GM18909 (cell line): Measurements from ENCODE around the gene C11orf21.
"Not testable (repeated sequence)": the region's sequence is repeated elsewhere in the genome, so short reads cannot be mapped to it uniquely, and the experiment has no call there.

Experiments
- ATAC-seq: cut with Tn5 transposase; IDR thresholded peaks from one replicate; pipeline ENCODE4 v1.9.1; 2021; ENCODE audit warnings: mild to moderate bottlenecking; ENCODE audit not compliant: unreplicated experiment, poor library complexity

Gene C11orf21

DNA sequence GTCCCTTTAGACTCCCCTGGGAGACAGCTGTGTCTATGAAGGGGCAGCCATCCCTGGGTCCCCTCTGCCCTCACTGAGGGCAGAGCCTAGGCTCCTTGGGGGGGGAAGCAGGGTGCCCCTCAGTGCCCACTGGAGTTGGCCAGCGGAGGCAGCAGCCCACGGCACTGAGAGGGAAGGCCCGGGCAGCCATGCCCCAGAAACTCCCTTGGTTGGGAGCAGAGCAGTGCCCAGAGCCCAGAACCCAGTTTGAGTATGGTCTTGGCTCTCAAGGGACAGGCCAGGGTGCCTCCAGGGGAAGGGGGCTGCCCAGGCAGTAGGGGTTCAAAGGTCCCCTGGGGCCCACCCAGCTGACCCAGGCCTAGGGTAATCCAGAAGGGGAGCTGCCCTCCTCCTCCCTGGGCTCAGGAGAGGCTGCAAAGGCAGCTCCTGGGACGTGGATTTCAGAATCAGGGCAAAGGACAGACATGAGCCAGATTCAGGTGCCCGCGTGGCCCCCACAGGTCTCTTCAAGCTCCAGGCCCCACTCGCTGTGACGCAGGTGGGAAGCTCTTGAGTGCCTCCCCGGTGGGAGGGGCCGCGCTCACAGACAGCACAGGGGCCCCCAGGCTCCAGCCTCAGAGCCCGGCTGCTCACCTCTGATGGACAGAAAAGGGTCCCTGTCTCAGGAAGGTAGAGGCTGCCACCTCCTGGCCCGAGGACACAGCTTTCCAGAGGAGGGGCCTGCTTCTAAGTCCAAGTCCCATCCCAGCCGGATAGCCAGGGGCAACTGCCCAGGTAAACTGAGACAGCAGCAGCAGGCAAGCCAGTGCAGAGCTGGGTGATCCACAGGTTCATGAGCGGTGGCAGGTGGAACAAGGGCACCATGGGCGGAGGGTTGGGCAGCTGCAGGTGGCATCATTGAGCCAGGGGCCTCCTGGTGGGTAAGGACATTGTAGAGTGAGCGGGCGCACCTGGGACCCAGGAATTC is 2.6 kb downstream of the C11orf21 start:
- ATAC-seq, result no peak

DNA sequence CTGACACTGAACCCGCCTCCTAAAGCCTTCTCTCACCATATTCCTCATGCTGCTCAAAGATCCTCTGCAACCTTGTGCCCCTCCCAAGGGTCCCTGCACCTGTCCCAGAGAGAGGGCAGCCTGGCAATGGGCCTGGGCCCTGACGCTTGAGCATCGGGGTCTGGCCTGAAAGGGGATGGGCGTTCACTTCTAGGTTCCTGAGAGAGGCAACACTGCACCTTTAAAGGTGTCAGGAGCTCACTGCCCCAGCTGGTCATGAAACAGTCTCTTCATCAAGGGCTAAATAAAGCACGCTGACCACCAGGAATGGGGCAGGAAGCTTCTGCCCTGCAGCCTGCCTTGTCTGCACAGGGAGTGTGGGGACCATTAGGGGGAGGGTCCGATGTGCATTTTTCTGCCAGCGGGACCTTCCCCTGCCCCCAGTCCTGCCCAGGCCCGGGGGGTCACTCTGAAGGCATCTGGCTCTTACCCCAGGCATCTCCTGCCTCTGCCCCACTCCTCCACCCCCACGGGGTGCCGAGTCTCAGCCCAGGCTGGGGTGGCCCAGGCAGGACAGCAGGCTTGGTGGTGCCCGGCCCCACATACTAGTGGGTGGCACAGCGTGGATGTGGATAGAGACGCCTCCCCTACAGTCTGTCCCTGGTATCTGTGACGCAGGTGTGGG is 3.5 kb downstream of the C11orf21 start:
- no peak for ATAC-seq

DNA sequence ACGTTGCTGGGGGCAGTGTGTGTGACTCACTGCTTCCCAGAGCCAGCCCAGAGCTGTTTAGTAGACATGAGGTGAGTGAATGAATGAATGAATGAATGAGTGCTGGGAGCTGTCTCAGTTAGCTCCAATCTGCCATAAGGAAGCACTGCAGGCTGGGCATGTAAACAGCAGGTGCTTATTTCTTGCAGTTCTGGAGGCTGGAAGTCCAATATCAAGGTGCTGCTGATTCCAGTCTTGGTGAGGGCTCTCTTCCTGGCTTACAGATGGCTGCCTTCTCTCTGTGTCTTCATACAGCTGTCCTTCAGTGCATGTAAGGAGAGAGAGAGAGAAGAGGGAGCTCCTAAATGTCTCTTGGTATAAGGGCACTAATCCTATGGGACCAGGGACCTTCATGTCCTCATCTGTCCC is 4.1 kb downstream of the C11orf21 start:
- no peak for ATAC-seq

DNA sequence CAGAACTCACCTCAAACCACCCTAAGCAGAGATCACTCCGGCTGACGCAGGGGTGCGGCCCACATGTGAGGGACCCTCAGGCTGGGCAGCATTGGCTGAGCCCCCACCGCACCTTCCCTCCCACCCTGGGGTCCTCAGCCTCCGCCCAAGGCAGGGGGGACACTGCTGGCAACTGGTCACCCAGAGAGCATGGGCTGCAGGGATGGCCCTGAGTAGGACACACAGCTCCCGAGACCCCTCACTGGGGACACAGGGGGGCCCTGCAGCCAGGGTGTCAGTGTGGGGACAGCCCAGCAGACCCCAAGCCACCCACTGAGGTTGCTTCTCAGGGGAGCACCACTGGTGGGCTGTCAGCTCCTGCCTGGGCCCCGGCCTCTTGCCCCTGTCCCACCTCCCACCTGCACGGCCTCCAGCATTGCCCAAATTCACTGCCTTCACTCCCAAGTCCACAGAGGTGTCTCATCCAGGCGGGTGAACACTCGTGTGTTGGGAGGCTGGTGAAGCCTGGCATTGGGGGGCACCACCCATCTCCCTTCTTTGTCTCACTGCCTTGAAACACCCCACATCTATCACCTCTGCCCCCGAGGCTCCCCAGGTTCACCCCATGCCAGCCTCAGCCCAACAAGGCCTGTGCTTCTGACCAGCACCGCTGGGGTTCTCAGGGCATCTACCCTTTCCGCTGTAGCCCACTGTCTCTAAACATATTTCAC is 4.7 kb downstream of the C11orf21 start:
- ATAC-seq, result no peak

DNA sequence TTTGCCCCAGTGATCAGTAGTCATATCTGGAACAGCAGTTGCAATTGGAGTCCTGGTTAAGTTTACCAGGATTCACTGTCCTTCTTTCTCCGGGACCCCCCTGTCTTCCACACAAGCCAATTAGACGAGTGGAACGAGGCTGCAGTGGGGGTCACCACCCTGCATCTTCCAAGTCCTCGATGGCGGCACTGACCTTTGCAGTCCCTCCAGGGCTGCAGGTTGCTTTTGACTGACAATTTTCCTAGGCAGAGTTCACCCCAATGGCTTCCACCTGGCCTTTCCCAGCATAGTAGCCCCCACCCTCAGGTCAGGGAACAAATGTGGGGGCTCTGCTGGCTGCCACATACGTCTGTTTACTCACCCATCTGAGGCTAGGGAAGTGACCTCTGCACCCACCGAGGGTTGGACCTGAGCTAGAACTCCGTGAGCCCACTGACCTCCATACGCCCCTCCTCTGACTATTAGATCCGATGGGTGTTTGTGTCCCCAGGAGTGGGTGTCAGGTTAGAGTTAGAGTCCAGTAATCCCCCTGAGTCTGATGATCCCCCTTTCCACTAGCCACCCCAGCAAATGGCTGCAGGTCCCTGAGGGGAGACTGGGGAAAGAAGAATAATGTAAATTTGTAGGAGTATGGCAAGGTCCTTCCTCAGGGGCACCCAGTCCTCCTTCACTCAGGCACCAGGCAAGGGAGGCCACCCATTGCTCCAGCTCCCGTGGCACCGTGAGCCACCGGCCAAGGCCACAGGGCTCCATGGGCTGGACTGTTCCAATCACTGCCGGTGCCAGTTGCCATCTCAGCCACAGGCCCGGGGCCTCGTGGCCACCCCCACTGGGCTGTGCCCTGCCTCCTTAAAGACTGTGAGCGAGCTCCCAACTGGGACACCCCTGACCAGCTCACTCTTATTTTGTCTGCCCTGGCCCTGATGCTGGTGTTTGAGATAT is 5.5 kb downstream of the C11orf21 start:
- ATAC-seq, result no peak

DNA sequence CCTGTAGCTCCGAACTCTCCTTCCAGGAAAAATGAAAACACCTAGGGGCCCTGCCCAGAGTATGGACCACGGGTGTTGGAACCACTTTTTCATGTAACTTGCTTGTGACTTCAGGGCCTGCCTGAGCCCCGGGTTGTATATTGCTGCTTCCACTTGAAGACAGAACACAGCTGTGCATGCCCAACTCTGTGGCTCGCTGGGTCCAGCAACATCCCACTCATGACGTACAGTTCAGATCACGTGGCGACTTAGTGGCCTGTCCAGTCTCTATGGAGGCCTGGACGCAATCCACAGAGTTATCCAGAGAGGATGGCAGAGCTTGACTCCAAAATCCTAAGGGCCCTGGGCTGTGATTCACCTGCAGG is 6.8 kb downstream of the C11orf21 start:
- no peak for ATAC-seq

DNA sequence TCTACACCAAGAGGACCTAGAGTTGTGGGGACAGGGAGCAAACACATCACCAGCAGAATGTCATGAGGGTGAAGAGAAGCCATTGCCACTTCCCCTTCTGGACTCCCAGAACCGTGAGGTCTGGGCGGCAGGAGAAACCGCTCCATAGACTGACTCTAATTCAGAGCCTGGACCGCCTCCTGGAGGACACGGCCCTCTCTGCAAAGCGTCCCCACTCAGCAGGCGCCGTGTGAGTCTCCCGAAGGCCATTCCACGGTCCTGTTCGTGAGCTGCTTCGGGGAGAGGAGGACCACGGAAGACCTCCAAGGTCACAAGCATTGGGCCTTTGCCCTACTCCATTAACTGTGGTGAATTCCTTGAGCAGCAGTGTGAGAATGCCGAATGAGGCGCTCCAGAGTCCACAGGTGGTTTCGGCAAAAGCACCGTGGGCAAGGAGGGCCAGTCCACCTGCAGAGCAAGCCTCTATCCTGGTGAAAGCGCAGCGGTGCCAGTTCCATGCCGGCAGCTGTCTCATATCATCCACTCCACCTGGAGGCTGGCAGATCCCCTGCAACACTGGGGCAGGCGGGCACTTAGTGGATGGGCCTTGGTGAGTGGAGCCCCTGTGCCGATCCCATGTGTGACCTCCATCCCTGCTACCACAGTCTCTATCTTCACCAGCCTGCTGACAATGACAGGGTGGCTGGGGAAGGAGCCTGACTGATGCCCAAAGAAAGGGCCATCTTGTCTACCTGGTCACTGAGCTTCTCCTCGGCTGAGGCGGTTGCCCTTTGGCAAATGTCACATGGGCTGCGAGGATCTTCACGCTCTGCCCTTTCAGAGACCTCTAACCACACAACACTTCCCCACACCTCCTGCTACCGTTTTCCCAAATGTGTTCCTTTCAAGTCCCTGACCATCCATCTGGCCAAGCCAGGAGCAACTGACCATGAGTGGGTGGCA is 7.5 kb downstream of the C11orf21 start:
- ATAC-seq, result no peak

DNA sequence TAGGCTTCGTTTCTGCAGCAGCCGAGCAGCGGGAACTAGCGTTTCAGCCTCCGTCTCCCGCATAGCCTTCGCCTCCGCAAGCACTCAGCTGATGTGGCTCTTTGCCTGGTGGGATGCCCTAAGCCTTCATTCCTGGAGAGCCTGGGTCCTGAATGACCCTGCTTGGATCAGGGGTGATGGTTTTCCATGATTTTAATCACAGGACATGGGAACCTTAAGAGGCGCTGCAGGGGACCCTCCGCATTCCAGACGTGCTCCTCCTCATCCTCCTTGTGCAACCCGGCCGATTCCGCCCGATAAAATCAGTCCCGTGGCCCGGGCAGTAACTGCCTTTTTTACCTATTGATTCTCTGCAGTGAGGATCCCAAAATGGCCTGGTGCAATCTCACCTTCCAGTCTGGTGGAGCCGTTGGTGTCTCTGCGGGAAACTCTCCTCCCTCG is 8.2 kb downstream of the C11orf21 start:
- no peak for ATAC-seq

DNA sequence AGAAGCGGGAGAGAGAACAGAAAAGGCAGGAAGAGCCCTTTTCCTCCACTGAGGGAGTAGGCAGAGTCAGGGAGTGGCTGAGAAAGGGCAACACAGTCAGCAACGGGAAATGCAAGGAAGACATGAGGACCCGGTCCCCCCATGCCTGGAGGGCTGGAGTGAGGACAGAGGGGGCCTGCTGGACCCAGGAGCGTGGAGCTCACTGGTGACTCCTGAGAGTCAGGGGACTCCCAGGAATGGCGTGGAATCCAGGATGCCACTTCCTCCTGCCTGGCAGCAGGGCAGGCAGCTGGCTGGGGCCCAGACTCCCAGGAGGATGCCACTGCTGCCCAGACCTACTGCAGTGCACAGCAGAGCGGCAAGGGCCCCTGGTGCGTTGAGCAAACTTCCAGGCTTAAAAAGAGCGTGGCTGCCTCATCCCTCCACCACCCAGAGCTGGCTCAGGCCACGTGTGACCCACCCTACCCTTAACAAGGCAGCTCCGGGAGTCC is 11.3 kb downstream of the C11orf21 start:
- no peak for ATAC-seq

DNA sequence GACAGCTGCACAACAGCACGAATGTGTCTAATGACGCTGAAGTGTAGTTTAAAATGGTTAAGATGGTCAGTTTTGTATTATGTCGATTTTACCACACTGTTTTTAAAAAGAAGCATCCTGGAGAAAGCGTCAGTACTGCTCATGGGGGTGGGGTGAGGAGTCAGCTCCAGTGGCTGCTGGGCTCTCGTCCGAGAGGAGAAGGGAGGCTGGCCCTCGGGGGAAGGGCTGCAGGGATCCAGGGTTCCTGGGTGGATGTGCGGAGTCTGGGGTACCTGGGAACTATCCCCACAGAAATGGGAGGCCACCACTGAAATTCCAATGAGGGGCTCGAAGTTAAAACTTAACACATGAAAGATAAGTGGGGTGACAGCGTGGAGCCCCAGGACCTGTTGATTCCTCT is 11.9 kb downstream of the C11orf21 start:
- ATAC-seq, result no peak

DNA sequence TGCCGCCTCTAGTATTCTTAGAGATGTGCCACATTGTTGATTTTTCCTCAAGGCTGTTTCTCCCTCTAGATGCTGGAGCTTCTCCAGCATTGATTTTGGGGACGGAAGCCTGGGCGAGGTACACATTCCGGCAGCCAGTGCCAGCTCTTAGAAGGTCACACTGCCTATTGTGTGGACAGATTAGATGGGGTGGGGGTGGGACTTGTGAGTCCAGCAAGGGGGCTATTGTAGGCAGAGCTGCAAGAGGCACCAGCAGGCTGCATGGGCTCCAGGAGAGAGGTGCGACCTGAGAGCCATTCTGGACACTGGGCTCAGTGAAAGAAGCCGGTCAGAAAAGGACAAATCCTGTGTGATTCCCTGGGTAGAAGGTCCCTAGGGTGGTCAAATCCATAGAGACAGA is 12.4 kb downstream of the C11orf21 start:
- no peak for ATAC-seq

DNA sequence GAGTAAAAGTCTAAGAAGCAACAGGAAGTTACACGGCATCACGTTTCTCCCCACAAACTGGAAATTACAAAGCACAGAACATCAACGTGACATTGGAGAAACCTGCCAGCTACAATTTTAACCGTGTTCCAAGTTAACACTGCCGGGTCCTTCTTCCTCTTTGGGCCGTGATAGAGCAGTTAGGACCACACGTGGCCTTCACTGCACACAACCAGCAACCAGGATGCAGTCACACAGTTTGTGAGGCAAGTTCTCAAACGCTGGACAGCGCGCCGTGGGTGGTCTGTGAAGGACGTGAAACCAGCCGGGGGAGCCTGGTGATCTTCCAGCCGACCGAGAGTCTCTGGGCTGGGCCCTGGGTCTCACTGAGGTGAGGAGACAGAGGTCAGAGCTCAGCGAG is 14.6 kb downstream of the C11orf21 start:
- no peak for ATAC-seq

DNA sequence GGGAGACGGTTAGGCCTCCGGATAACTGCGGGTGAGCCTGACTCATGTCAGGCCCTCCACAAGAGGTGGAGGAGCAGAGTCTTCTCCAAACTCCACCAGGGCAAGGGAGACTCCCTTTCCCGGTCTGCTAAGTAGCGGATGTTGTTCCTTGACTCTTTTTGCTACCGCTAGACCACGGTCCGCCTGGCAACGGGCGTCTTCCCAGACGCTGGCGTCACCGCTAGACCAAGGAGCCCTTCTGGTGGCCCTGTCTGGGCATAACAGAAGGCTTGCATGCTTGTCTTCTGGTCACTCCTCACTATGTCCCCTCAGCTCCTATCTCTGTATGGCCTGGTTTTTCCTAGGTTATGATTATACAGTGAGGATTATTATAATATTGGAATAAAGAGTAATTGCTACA is 15.4 kb downstream of the C11orf21 start:
- ATAC-seq, result not testable (repeated sequence)

DNA sequence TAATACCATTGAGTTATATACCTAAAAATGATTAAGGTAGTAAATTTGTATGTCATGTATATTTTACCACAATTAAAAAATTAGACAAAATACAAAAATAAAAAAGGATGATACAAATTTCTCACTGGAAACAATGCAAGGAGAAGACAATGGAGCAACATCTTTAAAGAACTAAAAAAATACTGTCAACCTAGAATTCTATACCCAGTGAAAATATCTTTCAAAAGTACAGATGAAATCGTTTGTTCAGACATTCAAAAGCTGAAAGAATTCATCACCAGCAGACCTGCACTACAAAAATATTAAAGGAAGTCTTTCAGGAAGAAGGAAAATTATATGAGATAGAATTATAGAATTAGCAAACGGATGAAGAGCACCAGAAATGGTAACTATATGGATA is 21.5 kb downstream of the C11orf21 start:
- ATAC-seq, result no peak

DNA sequence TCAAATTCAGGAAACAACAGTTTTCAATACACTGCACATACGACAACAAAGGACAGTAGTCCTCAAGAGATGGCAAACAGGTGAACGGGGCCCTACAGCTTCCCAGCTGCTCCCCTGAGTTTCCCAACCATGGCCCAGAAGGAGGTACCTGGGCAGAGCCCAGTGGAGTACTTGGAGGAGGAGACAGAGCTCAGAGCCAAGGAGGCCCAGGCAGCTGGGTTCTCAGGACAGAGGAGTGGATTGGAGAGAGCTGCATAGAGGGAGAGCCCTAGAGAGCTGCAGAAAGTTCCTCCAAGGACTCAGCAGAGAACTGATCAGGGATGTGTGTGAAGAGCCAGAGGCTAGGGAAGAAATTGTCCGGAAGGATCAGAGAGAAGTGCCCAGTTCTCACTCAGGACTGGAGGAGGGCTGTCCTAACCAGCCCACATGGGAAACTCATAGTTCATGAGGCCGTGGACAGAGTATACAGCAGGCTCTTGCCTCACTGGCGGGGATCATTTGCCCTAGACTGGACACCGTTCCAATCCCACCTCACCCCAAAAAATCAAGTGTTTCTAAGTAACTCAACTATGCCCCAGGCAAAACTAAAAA is 23.7 kb downstream of the C11orf21 start:
- no peak for ATAC-seq

DNA sequence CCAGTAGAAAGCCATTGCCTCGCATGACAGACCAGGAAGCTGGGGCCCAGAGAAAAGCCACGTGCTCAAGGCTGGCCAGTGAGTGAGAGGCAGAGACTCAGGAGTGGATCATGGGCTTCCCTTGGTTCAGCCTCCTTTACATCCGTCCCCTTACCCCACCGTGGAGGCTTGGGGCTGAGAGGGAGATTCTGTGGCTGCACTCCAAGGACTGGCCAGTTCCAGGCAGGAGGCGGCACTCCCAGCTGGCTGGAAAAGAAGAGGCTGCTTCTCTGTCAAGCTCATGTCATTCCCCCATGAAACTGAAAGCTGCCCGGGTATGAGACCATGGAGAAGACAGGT is 24.7 kb downstream of the C11orf21 start:
- ATAC-seq, result no peak

DNA sequence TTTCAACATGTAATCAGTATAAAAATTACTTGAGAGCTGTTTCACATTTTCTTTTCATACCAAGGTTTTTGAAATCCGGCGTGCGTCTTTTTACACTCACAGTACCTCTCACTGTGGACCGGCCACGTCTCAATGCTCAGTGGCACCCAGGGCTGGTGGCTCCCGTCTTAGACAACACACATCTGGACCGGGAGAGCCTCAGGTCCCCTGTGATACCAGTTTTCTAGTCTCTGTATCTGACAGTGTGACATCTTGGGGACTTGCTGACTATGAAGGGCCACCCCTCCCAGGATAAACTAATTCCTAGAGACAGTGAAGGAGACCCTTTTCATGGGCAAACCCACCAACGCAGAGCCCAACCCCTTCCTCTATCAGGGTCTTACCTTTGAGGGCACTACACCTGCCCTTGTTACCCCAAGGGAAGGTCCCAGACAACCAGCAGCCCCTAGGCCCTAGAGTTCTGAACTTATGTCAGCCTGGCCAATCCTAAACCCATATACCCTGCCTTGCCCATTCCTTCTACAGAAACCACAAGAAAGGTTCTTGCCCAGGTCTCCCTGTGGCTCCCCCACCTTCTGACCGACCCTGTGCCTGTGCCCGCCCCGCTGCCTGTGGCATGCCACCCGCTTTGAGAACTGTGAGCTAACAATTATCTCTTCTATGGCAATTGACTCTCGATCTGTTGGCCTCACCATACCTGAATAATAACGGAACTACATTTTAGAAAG is 25.3 kb downstream of the C11orf21 start:
- ATAC-seq, result no peak
